Colon (tissue), 2 donors: Measurements from ENCODE around the gene MAP6D1.
"Not testable (repeated sequence)": the region's sequence is repeated elsewhere in the genome, so short reads cannot be mapped to it uniquely, and the experiment has no call there.

Experiments used
- FAIRE-seq: peaks from 2 replicates; lab custom pipeline; 2012; peaks lifted over from hg19 to GRCh38; lab: Jason Lieb, UNC
- donor health status: control.
- donor health status: control.

Gene MAP6D1

DNA sequence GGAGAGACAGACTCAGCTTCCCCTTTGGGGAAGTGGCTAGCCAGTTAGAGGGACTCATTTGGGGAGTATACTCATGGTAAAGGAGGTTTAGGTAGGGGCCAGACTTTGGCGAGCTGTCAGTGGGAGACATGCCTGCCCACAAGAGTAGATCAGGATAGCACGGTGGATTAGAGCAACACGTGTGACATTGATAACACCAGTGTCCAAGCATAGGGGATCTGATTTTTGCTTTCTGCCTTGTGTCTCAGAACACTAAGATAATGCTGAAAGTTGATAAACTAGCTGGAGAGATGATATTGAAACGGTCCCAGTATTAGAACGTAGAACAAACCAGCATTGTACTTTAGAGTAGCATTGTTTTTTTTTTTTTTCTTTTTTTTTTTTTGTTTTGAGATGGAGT, 25.9 kb downstream of the MAP6D1 start:
- FAIRE-seq: no peak

DNA sequence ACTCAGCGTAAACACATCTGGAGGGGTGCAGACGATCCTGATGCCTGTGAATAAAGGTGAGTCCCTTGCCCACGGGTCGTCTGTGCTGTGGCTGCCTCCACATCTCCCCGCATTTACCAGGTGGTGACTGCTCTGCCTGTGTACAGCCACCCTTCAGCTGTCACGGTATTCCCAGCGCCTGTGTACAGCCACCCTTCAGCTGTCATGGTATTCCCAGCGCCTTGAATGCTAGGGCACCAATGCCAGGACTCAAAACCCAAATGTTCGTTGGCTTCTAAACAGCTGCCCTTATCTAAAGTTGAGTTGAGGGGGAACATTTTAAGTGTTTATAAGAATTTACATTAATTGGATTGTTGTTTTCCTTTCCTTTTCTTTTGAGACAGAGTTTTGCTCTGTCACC, 27.4 kb downstream of the MAP6D1 start:
- no peak for FAIRE-seq

GRCh38 chr3:183796372-183796771, 29.0 kb downstream of the MAP6D1 start:
- no peak for FAIRE-seq

GRCh38 chr3:183794452-183794851, 30.9 kb downstream of the MAP6D1 start:
- no peak for FAIRE-seq

DNA sequence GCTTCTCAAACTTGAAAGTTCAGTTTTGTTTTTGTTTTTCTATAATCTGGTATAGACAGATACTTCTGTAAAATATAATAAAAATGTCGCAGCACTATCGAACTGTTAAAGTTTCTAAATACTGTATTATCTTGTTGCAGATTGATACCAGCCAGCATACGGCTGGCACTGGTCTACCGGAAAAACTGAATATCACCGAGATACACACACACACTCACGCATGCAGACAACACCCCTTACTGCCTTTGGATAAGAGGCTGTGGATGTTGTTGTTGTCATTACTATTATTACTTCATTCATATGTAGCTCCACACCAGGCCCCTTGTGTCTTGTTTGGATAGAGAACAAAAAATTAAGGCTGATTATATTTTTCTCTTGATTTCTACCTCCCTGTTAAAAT, 32.4 kb downstream of the MAP6D1 start:
- no peak for FAIRE-seq

GRCh38 chr3:183790700-183791099, 34.7 kb downstream of the MAP6D1 start:
- no peak for FAIRE-seq

- FAIRE-seq: no peak
Observed at GRCh38 chr3:183789826-183790225, 35.6 kb downstream of the MAP6D1 start.

GRCh38 chr3:183784503-183784902, 40.9 kb downstream of the MAP6D1 start:
- FAIRE-seq: not testable (repeated sequence)

GRCh38 chr3:183782576-183783276, 42.7 kb downstream of the MAP6D1 start:
- no peak for FAIRE-seq

DNA sequence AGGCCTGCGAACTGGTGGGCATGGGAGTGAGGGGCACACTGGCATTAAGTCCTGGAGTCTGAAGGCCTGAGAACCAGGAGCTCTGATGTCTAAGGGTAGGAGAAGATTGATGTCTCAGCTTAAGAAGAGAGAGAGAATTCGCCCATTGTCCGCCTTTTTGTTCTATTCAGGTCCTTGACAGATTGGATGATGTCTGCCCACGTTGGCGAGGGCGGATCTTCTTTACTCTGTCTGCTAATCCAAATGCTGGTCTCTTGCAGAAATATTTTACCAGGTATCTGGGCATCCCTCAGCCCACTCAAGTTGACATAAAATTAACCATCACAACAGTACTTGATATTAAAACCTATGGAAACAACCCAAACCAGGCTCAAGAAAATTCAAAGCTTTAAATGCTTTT, 44.1 kb downstream of the MAP6D1 start:
- FAIRE-seq: no peak

DNA sequence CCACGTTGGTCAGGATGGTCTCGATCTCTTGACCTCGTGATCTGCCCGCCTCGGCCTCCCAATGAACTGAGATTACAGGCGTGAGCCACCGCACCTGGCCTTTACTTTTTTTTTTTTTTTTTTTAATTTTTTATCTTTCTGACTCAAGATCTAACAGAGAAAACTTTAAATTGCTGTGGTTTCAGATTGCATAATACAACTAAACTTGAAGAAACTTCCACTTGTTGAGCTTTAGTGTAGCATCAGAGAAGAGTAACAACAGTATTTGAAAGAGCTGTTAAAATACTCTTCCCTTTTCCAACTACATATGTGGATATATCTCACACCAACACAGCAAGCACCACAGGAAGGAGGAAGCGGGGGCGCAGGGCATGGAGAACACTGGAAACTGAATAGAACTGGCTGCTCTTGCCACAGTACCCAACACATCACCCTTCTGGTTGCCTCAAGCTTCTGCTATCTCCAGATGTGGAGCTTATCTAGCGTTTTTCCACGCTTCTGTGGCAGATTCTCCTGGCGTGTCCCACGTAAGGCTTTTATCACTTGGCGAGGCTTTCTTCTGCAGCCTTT, 45.4 kb downstream of the MAP6D1 start:
- no peak for FAIRE-seq

GRCh38 chr3:183777016-183777618, 48.3 kb downstream of the MAP6D1 start:
- no peak for FAIRE-seq

DNA sequence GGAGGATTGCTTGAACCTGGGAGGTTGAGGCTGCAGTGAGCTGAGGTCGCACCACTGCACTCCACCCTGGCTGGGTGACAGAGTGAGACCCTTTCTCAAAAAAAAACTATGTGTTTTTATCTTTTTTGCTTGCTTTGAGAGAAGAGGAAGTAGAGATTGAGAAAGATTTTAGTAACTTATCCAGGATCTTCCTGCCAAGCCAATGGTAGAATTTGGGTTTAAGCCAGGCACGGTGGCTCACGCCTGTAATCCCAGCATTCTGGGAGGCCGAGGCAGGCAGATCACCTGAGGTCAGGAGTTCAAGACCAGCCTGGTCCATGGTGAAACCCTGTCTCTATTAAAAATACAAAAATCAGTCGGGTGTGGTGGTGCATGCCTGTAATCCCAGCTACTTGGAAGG, 48.9 kb downstream of the MAP6D1 start:
- not testable (repeated sequence) for FAIRE-seq

DNA sequence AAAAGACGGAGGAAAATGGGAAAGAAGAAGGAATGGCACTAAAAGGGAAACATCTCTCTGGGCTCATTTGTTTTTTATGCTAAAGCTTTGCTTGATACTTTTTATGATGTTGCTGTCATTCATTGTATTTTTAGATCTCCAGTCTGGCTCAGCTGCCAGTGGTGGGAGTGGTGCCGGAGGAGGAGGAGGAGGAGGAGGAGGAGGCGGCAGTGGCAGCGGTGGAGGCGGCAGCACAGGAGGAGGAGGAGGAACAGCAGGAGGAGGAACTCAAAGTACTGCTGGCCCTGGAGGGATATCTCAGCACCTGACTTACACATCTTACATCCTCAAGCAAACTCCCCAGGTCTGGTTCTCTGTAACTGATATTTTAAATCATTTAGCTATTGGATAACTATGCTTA, 49.6 kb downstream of the MAP6D1 start:
- no peak for FAIRE-seq

GRCh38 chr3:183774631-183775030, 50.7 kb downstream of the MAP6D1 start:
- no peak for FAIRE-seq

GRCh38 chr3:183769453-183769852, 55.9 kb downstream of the MAP6D1 start:
- FAIRE-seq: no peak

DNA sequence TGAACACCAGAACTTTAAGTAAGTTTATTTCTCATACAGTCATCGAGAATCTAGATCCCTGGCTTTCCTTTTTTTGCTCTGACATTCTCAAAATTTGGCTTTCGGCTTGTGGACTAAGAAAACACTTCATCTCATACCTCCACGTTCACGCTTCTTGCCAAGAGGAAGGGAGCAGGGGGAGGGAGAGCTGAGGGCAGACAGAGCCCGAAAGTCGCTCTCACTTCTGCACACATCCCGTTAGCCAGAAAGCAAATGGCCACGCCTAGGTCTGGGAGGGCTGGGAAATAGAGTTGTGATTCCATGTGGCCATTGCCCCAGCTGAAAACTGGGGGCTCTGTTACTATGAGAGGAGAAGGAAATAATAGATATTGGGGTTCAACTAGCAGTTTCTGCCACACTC, 57.3 kb downstream of the MAP6D1 start:
- no peak for FAIRE-seq

DNA sequence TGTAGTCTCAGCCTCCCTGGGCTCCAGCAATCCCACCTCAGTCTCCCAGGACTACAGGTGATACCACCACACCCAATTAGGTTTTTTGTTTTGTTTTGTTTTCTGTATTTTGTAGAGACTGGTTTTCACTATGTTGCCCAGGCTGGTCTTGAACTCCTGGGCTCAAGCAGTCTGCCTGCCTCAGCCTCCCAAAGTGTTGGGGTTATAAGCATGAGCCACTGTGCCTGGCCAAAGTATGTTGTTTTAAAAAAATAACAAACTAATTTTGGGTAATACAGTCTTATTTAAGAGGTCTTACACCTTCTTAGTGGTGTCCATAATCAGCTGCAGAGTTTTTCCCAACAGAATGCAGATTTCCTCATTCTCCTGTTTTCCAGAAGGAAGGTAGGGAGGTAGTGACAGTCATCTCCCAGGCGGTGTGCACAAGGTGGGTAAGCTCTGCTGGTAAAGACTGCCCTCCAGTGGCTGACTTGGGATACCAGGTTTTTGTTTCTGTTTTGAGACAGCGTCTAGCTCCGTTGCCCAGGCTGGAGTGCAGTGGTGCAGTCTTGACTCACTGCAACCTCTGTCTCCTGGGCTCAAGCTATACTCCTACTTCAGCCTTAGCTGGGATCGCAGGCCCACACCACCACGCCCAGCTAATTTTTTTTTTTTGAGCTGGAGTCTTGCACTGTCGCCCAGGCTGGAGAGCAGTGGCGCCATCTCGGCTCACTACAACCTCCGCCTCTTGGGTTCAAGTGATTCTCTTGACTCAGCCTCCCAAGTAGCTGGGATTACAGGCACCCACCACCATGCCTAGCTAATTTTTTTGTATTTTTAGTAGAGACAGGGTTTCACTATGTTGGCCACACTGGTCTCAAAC, 58.4 kb downstream of the MAP6D1 start:
- FAIRE-seq: no peak

DNA sequence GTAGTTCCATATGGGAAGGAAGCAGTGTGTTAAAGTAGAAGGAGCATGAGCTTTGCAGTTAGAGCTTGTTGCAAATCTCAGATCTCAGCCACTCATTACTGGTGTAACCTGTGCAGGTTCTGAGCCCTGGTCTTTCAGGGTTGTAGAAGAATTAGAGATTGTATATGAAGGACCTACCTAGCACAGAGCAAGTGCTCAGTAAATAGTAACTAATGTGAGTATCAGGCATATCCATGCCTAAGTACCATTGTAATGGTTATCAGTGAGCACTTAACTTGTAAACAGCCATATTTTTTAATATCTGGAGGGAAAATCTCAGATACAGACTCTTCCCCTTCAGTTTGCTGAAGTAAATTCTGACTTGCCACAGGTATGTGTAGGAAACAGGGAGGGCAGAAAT, 59.3 kb downstream of the MAP6D1 start:
- FAIRE-seq: no peak
